ENCODE data around the gene TRMT61A.

The TRMT61A gene

GRCh38 chr14:103528587-103529382 is at the start of gene TRMT61A:
TSS of gene TRMT61A (plus strand) at chr14:103529196. CDS start at chr14:103529979, 783 bp downstream.
- intact Hi-C loops (cut with DNase I) = loop anchor here (2.0 kb wide), 1 partner anchor 14 kb away; no protein-coding TSS in a partner anchor
- peak; percentile 79 to 97 (median 84) for DNase-seq

- intact Hi-C loops (cut with DNase I) = no loop called here
- DNase-seq = no peak
Measured at GRCh38 chr14:103480595-103480994, 48.4 kb upstream of the TRMT61A start.

GRCh38 chr14:103483600-103483999 is 45.4 kb upstream of the TRMT61A start:
- DNase-seq = no peak
- intact Hi-C loops (cut with DNase I) = no loop called here

GRCh38 chr14:103485504-103485903 is 43.5 kb upstream of the TRMT61A start:
- DNase-seq = no peak
- intact Hi-C loops (cut with DNase I) = no loop called here

GRCh38 chr14:103488071-103488470 is 40.9 kb upstream of the TRMT61A start:
- no peak for DNase-seq
- intact Hi-C loops (cut with DNase I) = no loop called here

- intact Hi-C loops (cut with DNase I) = no loop called here
- DNase-seq = no peak
Measured at GRCh38 chr14:103488960-103489359, 40.0 kb upstream of the TRMT61A start.

- intact Hi-C loops (cut with DNase I) = no loop called here
- no peak for DNase-seq
Measured at GRCh38 chr14:103489621-103490020, 39.4 kb upstream of the TRMT61A start.

GRCh38 chr14:103491691-103492090 is 37.3 kb upstream of the TRMT61A start:
- intact Hi-C loops (cut with DNase I) = no loop called here
- DNase-seq = no peak

GRCh38 chr14:103492156-103492925 is 36.7 kb upstream of the TRMT61A start:
- DNase-seq = no peak
- intact Hi-C loops (cut with DNase I) = no loop called here

- DNase-seq = no peak
- intact Hi-C loops (cut with DNase I) = no loop called here
Measured at GRCh38 chr14:103495854-103496253, 33.1 kb upstream of the TRMT61A start.

GRCh38 chr14:103496776-103497175 is 32.2 kb upstream of the TRMT61A start:
- DNase-seq = no peak

GRCh38 chr14:103499709-103500108 is 29.3 kb upstream of the TRMT61A start:
- intact Hi-C loops (cut with DNase I) = loop anchor here (1.0 to 10.0 kb wide), 2 partner anchors 47 to 105 kb away; no protein-coding TSS in a partner anchor
- DNase-seq = peak in 2 of 10 donors; percentile 27 to 57

More at GRCh38 chr14:103496776-103497175, 32.2 kb upstream of the TRMT61A start:
- intact Hi-C loops (cut with DNase I) = no loop called here

- peak; percentile 86 to 99 (median 96) for DNase-seq
Measured at GRCh38 chr14:103500148-103500990, 28.6 kb upstream of the TRMT61A start.

GRCh38 chr14:103501041-103501870 is 27.7 kb upstream of the TRMT61A start:
- peak in 2 of 10 donors; percentile 62 to 79 for DNase-seq
- intact Hi-C loops (cut with DNase I) = loop anchor here (10.0 kb wide), 1 partner anchor 106 kb away; no protein-coding TSS in a partner anchor

More at GRCh38 chr14:103500148-103500990, 28.6 kb upstream of the TRMT61A start:
- intact Hi-C loops (cut with DNase I) = loop anchor here (1.0 to 10.0 kb wide), 2 partner anchors 46 to 106 kb away; no protein-coding TSS in a partner anchor

GRCh38 chr14:103501921-103502669 is 26.9 kb upstream of the TRMT61A start:
- intact Hi-C loops (cut with DNase I) = loop anchor here (10.0 kb wide), 1 partner anchor 107 kb away; no protein-coding TSS in a partner anchor

GRCh38 chr14:103502877-103503276 is 26.1 kb upstream of the TRMT61A start:
- DNase-seq = peak in 2 of 10 donors; percentile 61 to 76
- intact Hi-C loops (cut with DNase I) = loop anchor here (10.0 kb wide), 1 partner anchor 108 kb away; no protein-coding TSS in a partner anchor

More at GRCh38 chr14:103501921-103502669, 26.9 kb upstream of the TRMT61A start:
- DNase-seq = peak in 4 of 10 donors; percentile 13 to 89 (median 60)

- DNase-seq = peak in 2 of 10 donors; percentile 11 to 52
- intact Hi-C loops (cut with DNase I) = loop anchor here (10.0 kb wide), 1 partner anchor 108 kb away; no protein-coding TSS in a partner anchor
Measured at GRCh38 chr14:103503296-103503695, 25.7 kb upstream of the TRMT61A start.

GRCh38 chr14:103504991-103505565 is 23.9 kb upstream of the TRMT61A start:
- intact Hi-C loops (cut with DNase I) = loop anchor here (10.0 kb wide), 1 partner anchor 110 kb away; no protein-coding TSS in a partner anchor
- DNase-seq = peak in 2 of 10 donors; percentile 10 to 53
